ENCODE measurements around the gene SNRPE.

Gene SNRPE

DNA sequence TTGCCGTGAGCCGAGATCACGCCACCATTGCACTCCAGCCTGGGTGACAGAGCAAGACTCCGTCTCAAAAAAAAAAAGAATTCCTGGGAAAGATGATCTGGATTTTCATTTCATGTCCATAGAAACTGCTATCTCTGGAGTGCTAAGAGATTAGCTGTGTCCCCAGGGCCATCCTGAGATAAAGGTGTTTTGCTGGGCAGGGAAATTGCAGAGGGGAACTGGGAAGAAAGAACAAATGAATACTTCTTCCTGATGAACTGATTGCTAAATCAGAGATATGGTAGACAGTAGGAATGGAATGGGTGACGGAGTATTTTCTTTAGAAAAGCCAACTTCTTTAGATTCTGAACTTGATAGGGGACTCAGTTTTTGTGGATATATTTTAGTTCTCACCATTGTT, 19.2 kb downstream of the SNRPE start:
- DNase-seq (ENCODE audit: low read depth), result no peak

DNA sequence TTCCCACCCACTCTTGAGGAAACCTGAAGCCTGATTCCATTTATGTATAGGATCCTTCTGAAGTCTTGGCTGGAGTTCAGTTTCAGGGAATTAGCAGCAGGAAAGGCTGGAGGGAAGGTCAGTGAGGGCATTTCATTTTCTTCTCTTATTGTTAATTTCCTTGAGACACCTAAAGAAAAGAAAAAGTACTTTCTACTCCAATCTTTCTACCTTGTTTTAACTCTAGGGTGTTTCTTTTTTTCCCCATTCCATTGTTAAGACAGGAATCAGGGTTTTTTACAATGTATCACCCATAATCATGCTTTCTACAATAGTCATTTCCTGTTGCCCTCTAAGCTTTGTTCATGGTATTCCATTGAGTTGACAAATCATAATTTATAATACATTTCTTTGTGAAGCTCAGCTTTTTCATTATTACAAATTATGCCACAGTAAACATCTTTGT, 27.4 kb downstream of the SNRPE start:
- DNase-seq (ENCODE audit: low read depth), result peak; percentile 69

DNA sequence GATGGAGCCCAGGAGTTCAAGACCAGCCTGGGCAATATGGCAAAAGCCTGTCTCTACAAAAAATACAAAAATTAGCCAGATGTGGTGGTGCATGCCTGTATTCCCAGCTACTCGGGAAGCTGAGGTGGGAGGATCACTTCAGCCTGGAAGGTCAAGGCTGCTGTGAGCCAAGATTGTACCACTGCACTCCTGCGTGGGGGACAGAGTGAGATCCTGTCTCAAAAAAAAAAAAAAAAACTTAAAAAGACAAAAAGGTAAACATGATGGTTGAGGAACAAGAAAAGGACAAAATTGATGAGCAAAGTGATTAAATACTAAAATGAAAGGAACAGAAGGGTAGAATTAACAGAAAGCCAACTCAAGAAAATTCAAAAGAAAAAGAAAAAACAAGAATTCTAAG, 30.6 kb downstream of the SNRPE start:
- no peak for DNase-seq (ENCODE audit: low read depth)

DNA sequence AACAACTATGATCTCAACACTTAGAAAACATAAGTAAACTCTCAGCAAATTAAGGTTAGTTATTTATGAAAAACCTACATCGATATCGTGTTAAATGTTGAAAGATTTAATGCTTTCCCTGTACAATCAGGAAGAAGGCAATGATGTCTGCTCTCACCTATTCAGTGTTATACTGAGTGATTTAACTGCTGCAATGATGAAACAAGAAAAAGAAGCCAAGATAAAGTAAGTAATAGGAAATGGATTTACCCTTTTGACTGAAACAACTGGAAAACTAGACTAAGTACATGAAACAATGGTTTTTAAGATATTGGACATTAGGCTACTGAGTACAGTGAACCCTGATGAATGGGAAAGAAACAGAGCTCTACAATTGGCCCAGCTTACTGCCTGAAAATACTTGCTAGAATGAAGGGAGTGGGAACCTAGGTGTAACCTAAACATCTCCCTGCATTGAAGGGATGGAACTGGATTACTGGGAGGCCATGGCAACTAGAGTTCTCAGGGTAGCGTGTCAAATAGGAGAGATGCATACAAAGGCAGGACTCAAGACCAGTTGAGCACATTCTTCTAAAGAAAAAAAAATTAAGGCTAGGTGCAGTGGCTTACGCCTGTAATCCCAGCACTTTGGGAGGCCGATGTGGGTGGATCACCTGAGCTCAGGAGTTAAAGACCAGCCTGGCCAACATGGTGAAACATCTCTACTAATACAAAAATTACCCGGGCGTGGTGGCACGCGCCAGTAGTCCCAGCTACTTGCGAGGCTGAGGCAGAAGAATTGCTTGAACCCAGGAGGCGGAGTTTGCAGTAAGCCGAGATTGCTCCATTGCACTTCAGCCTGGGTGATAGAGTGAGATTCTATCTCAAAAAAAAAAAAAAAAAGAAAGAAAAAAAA, 37.3 kb downstream of the SNRPE start:
- no peak for DNase-seq (ENCODE audit: low read depth)

DNA sequence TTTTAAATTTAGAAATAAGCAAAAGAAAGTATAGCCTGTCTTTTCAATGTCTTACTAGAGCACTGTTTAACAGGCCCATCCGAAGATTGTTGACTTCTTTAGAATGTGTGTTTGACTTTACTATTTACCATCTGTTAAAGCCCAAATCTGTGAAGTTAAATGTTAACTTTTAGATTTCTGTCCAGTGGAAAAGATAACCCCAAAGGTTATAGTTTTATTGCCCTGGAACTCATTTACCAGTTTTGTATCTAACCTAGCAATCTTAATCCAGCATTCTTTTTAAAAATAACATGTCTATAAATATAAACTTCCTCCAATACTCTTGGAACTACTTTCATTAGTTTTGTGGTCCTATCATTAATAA, 37.9 kb downstream of the SNRPE start:
- no peak for DNase-seq (ENCODE audit: low read depth)

DNA sequence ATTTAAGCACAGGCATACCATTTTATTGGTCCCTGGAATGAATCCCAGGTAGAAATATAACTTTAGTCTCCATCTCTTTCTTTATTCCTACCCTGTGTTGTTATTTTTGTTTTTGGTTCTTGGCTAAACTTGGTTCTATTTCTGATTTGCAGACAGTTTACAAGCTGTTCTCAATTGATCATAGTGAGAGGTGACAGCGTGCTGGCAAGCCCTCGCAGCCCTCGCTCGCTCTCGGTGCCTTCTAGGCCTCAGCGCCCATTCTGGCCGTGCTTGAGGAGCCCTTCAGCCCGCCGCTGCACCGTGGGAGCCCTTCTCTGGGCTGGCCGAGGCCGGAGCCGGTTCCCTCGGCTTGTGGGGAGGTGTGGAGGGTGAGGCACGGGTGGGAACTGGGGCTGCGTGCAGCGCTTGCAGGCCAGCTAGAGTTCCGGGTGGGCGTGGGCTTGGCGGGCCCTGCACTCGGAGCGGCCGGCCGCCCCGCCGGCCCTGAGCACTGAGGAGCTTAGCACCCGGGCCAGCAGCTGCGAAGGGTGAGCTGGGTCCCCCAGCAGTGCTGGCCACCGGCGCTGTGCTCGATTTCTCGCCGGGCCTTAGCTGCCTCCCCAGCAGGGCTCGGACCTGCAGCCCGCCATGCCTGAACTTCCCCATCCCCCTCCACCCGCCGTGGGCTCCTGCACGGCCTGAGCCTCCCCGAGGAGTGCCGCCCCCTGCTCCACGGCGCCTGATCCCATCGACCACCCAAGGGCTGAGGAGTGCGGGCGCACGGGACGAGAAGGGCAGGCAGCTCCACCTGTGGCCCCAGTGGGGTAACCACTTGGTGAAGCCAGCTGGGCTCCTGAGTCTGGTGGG, 38.7 kb downstream of the SNRPE start:
- no peak for DNase-seq (ENCODE audit: low read depth)

DNA sequence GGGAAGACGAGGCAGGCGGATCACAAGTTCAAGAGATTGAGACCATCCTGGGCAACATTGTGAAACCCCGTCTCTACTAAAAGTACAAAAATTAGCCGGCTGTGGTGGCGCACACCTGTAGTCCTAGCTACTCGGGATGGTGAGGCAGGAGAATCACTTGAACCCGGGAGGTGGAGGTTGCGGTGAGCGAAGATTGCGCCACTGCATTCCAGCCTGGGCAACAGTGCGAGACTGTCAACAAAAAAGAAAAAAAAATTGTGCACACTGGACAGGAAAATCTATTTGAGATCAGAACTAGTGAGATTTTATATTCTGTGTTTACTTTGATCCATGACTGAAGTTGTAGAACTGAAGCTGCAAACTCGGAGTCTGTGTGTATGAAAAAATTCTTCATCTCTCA, 40.2 kb downstream of the SNRPE start:
- DNase-seq (ENCODE audit: low read depth), result no peak

DNA sequence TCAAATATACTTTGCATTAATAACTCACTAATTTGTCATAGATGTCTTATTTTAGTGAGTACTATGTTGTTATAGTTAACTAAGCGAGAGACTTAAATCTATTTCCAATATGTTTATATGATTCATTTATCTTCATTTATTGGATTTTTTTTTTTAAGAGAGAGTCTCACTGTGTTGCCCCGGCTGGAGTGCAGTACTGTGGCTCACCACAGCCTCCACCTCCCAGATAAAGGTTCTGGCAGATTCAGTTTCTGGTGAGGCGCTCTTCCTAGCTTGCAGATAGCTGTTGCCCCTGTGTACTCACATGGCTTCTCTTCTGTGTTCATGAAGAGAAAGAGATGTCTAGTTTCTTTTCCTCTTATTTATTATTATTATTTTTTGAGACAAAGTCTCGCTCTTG, 43.9 kb downstream of the SNRPE start:
- no peak for DNase-seq (ENCODE audit: low read depth)

DNA sequence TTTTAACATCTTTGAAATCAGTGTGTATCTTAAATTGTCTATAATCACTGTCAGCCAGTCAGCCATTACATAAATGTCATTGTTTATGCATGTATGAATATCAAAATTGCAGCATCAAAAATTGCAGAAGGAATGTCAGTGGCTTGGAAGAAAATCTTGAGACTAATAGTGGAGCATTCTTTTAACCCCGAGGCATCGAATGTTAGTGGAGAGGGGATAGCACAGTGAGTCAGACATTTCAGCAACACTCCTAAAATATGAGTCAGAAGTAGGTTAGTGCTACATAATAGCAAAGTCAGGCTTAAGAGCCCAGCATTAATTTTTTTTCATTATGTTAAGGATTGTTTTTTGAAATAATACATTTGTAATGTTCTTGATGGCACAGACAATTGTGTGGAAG, 45.5 kb downstream of the SNRPE start:
- peak; percentile 90 for DNase-seq (ENCODE audit: low read depth)

DNA sequence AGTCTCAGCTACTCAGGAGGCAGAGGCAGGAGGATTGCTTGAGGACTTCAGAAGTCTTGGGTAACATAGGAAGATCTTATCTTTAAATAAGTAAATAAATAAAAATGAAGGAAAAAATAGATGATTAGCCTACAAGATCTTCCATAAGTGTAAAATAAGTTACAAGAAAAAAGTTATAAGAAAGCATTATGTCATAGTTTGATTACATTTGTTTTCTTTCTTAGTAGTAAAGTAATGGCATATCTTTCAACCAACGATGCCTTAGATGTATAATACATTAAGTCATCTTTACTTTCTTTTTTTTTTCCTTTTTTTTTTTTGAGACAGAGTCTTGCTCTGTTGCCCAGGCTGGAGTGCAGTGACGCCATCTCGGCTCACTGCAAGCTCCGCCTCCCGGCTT, 46.5 kb downstream of the SNRPE start:
- no peak for DNase-seq (ENCODE audit: low read depth)

DNA sequence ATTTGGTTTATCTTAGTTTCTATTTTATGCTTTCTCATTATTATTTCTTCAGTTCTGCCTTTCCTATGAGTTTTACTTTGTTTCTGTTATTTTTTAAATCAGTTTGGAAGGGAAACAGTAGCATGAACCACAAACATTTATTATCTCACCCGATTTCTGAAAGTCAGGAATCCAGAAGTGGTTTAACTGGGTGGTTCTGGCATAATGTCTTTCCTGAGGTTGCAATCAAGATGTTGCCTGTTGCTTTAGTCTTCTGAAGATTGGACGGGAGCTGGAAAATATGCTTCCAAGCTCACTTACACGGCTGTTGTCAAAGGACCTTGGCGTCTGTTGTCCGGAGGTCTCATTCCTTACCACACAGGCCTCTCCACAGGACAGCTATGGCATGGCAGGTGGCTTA, 50.4 kb downstream of the SNRPE start:
- DNase-seq (ENCODE audit: low read depth), result no peak

DNA sequence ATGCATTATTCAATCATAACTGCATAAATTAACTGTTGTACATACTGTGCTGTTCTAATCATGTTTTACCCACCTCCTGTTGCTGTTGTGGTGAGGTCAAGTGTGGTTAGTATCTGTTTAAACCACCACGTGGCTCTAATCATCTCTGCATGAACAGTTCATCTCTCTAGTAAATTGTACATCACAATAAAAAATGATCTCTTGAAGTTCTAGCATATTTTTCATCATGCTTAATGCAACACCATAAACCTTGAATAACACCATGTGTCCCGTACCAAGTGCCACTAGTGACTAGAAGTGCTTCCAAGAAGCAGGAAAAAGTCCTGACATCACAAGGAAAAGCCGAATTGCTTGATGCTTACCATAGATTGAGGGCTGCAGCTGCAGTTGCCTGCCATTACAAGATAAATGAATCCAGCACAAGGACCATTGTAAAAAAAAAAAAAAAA, 51.7 kb downstream of the SNRPE start:
- no peak for DNase-seq (ENCODE audit: low read depth)

DNA sequence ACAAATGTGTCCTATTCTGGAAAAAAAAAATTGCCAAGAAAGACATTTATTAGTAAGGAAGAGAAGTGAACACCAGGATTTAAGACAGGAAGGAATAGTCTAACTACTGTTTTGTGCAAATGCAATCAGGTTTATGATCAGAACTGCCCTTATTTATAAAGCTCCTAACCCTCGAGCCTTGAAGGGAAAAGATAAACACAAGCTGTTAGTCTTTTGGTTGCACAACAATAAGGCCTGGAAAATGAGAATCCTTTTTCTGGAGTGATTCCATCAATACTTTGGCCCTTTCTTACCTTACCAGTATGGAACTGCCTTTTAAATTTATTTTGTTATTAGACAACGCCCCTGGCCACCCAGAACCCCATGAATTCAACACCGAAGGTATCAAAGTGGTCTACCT, 52.9 kb downstream of the SNRPE start:
- DNase-seq (ENCODE audit: low read depth), result no peak

DNA sequence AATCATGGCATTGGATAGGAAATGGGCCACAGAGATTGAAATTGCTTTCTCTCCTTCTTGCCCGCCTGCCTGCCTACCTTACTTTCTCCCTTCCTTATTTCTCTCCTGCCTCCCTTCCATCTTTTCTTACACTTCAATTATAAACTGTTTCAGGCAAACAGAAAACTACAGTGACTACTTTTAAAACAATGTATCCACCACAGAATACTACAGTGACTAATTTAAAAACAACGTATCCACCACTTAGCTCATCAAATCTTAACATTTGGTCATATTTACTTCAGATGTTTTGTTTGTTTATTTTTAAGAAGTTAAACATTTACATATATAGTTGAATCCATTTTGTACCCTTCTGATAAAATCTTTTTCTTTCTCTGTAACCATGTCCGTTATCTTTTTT, 54.4 kb downstream of the SNRPE start:
- peak; percentile 60 for DNase-seq (ENCODE audit: low read depth)

DNA sequence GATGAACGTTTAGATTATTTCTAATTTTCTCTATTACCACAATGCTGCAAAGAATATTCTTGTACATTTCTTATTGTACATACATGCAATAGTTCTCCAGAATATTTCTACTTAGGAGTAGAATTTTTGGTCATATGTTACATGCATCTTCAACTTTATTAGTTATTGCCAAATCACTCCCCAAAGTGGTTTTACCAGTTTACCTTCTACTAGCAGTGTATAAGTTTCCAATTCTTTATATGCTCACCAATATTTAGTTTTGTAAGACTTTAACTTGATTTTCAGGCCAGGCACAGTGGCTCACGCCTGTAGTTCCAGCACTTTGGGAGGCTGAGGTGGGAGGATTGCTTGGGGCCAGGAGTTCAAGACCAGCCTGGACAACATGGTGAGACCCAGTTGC, 55.4 kb downstream of the SNRPE start:
- no peak for DNase-seq (ENCODE audit: low read depth)
